HEK293T (cell line): ENCODE measurements around the gene STEAP4.

Source experiments
- ARNT ChIP-seq: fragments of 450-650 bp; IDR thresholded peaks from 2 replicates; pipeline ENCODE4 v1.6.1; 2017; ENCODE audit warnings: mild to moderate bottlenecking
- BHLHE40 ChIP-seq: fragments of 450-650 bp; IDR thresholded peaks from 2 replicates; pipeline ENCODE4 v1.6.1; 2016; ENCODE audit warnings: mild to moderate bottlenecking, moderate library complexity, borderline replicate concordance
- CTBP1 ChIP-seq: fragments of 450-650 bp; IDR thresholded peaks from 2 replicates; pipeline ENCODE4 v1.6.1; 2016; ENCODE audit warnings: borderline replicate concordance
- ELF4 ChIP-seq: fragments of 450-650 bp; IDR thresholded peaks from 2 replicates; pipeline ENCODE4 v1.6.1; 2017; ENCODE audit warnings: antibody characterized with exemption
- FOXA1 ChIP-seq: fragments of 450-650 bp; IDR thresholded peaks from 2 replicates; pipeline ENCODE4 v1.6.1; 2016; ENCODE audit warnings: mild to moderate bottlenecking
- FOXK2 ChIP-seq: fragments of 450-650 bp; IDR thresholded peaks from 2 replicates; pipeline ENCODE4 v1.6.1; 2016; ENCODE audit warnings: mild to moderate bottlenecking
- FOXM1 ChIP-seq: fragments of 450-650 bp; IDR thresholded peaks from 2 replicates; pipeline ENCODE4 v1.6.1; 2017; ENCODE audit warnings: mild to moderate bottlenecking, borderline replicate concordance
- HDGF ChIP-seq: fragments of 450-650 bp; IDR thresholded peaks from 2 replicates; pipeline ENCODE4 v1.6.1; 2017; ENCODE audit warnings: antibody characterized with exemption, borderline replicate concordance
- LEF1 ChIP-seq: fragments of 450-650 bp; IDR thresholded peaks from 2 replicates; pipeline ENCODE4 v1.6.1; 2017; ENCODE audit warnings: mild to moderate bottlenecking, borderline replicate concordance
- PKNOX1 ChIP-seq: fragments of 450-650 bp; IDR thresholded peaks from 2 replicates; pipeline ENCODE4 v1.6.1; 2016
- SP1 ChIP-seq: fragments of 450-650 bp; IDR thresholded peaks from 2 replicates; pipeline ENCODE4 v1.6.1; 2017
- TARDBP ChIP-seq: fragments of 450-650 bp; IDR thresholded peaks from 2 replicates; pipeline ENCODE4 v1.6.1; 2016
- ZNF384 ChIP-seq: fragments of 450-650 bp; IDR thresholded peaks from 2 replicates; pipeline ENCODE4 v1.6.1; 2016

DNA sequence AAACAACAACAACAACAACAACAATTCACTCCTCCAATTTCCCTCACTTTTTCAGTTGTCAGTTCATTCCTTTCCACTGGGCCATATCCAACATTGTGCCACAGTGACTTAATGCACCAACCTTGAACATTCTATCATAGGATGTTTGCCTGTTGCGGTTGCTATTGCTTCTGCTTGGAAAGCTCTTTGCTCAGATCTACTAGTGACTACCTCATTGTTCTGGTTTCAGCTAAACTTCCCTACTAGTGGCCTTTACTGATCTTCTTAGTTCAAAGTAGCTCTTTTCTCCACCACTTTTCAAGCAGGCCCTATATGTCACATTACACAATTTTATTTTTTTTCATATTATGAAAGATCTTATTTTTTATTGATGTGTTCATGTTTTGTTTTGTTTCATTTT is 9.8 kb upstream of the STEAP4 start:
- TF ChIP-seq BHLHE40 = no peak
- TF ChIP-seq FOXM1 = no peak
- TF ChIP-seq HDGF = no peak
- TF ChIP-seq ZNF384 = no peak
- TF ChIP-seq LEF1 = no peak
- TF ChIP-seq ARNT = no peak
- no peak for TF ChIP-seq ELF4
- TF ChIP-seq FOXA1 = no peak
- no peak for TF ChIP-seq SP1
- TF ChIP-seq PKNOX1 = no peak
- TF ChIP-seq TARDBP = no peak
- TF ChIP-seq FOXK2 = no peak
- TF ChIP-seq CTBP1 = no peak
